GM04504 (cell line): ENCODE results near the gene SFXN5.

ENCODE experiments used
- DNase-seq: peaks from one replicate; pipeline ENCODE4 v3.0.0-alpha.2; 2012; ENCODE audit warnings: low read depth

SFXN5 gene

GRCh38 chr2:72975017-72975416 is 96.5 kb downstream of the SFXN5 start:
- DNase-seq = no peak

GRCh38 chr2:72974436-72974754 is 97.1 kb downstream of the SFXN5 start:
- DNase-seq = no peak

GRCh38 chr2:72973566-72974435 is 97.7 kb downstream of the SFXN5 start:
- peak; percentile 10 for DNase-seq

- DNase-seq = no peak
Observed at GRCh38 chr2:72973137-72973535, 98.4 kb downstream of the SFXN5 start.

GRCh38 chr2:72972352-72973136 is 99.0 kb downstream of the SFXN5 start:
- no peak for DNase-seq

GRCh38 chr2:72971036-72971435 is 100.5 kb downstream of the SFXN5 start:
- no peak for DNase-seq

GRCh38 chr2:72969706-72970105 is 101.8 kb downstream of the SFXN5 start:
- no peak for DNase-seq

- no peak for DNase-seq
Observed at GRCh38 chr2:72968286-72968685, 103.2 kb downstream of the SFXN5 start.

GRCh38 chr2:72965770-72966450 is 105.6 kb downstream of the SFXN5 start:
- DNase-seq = no peak

GRCh38 chr2:72965016-72965415 is 106.5 kb downstream of the SFXN5 start:
- DNase-seq = no peak

- no peak for DNase-seq
Observed at GRCh38 chr2:72964146-72964525, 107.4 kb downstream of the SFXN5 start.

- DNase-seq = no peak
Observed at GRCh38 chr2:72963423-72964145, 107.9 kb downstream of the SFXN5 start.

- DNase-seq = no peak
Observed at GRCh38 chr2:72962911-72963310, 108.6 kb downstream of the SFXN5 start.

- DNase-seq = no peak
Observed at GRCh38 chr2:72961853-72962468, 109.6 kb downstream of the SFXN5 start.

GRCh38 chr2:72961036-72961720 is 110.3 kb downstream of the SFXN5 start:
- no peak for DNase-seq

- DNase-seq = no peak
Observed at GRCh38 chr2:72959995-72960981, 111.2 kb downstream of the SFXN5 start.

GRCh38 chr2:72959554-72959953 is 112.0 kb downstream of the SFXN5 start:
- no peak for DNase-seq

- no peak for DNase-seq
Observed at GRCh38 chr2:72958542-72959385, 112.7 kb downstream of the SFXN5 start.

GRCh38 chr2:72956936-72957335 is 114.6 kb downstream of the SFXN5 start:
- no peak for DNase-seq
